HCT116 (cell line): ENCODE results near the gene HMCN1. TPM values are rescaled to one million over a fixed set of nuclear protein-coding genes. Genes with fewer than 3 reads are reported as not detected.

Experiments
- ATAC-seq: fragments of 200-7000 bp; cut with Tn5 transposase; 2 replicates; pipeline ENCODE4 v1.9.1; 2020; ENCODE audit warnings: mild to moderate bottlenecking, moderate library complexity
- BruUV-seq: library from RNA; stranded (reverse); fragments of 400-500 nt; replicated peaks from 2 replicates; lab custom pipeline; 2021; lab: Mats Ljungman, UMichigan
- CTCF ChIA-PET: fragments of 300-600 bp; sonication (Branson Sonifier 250); formaldehyde crosslinking; loops from one replicate; lab custom pipeline; 2021; ENCODE audit warnings: antibody characterized with exemption; lab: Charles Lee
- POLR2A ChIA-PET: fragments of 300-600, 350-600 bp; sonication (Branson Sonifier 250); formaldehyde crosslinking; loops from one replicate; lab custom pipeline; 2021; ENCODE audit warnings: antibody characterized with exemption; lab: Charles Lee
- RAD21 ChIA-PET, 2 experiments: fragments of 300-600 bp; sonication (Branson Sonifier 250); formaldehyde crosslinking; loops; one replicate each; lab custom pipeline; 2023; ENCODE audit warnings: low total read pairs in 2 of 2; ENCODE audit not compliant: uncharacterized antibody in 2 of 2, unreplicated experiment in 2 of 2, low non-redundant PET in 1 of 2; lab: Charles Lee
- DNase-seq: peaks from one replicate; pipeline ENCODE4 v3.0.0-alpha.2; 2010; ENCODE audit warnings: low read depth, low spot score
- H2AFZ ChIP-seq: fragments of 200-600 bp; shearing (Covaris generic), sonication (generic); 2 replicates; pipeline ENCODE4 v1.6.1; 2017; ENCODE audit warnings: low read depth, mixed run types, mixed read lengths, antibody characterized with exemption, low read length; ENCODE audit not compliant: poor library complexity, severe bottlenecking
- H3K27ac ChIP-seq: 2 replicates; pipeline ENCODE4 v1.5.1; 2012; ENCODE audit warnings: low read depth, low read length
- H3K27me3 ChIP-seq: fragments of 200-600 bp; sonication (generic); 2 replicates; pipeline ENCODE4 v1.6.1; 2016; ENCODE audit warnings: mixed run types, low read length, mixed read lengths; ENCODE audit not compliant: insufficient read depth
- H3K36me3 ChIP-seq, 2 experiments: fragments of 200-500 bp in 1 of 2; fragments of 200-600 bp in 1 of 2; sonication (Bioruptor generic) in 1 of 2; sonication (generic) in 1 of 2; 2 replicates each; pipeline versions ENCODE4 v1.5.1 to v1.6.1; 2014 to 2016; ENCODE audit warnings: low read length in 2 of 2, inconsistent platforms in 1 of 2, mixed read lengths in 1 of 2, mixed run types in 1 of 2; ENCODE audit not compliant: insufficient read depth in 2 of 2, control insufficient read depth in 1 of 2
- H3K4me1 ChIP-seq, 2 experiments: fragments of 200-600 bp in 1 of 2; sonication (generic) in 1 of 2; 2 replicates each; pipeline versions ENCODE4 v1.5.1 to v1.6.1; 2012 to 2017; ENCODE audit warnings: low read length in 2 of 2, inconsistent platforms in 1 of 2, mild to moderate bottlenecking in 1 of 2, mixed read lengths in 1 of 2, mixed run types in 1 of 2, moderate library complexity in 1 of 2; ENCODE audit not compliant: insufficient read depth in 2 of 2, control insufficient read depth in 1 of 2
- H3K4me2 ChIP-seq: fragments of 200-600 bp; sonication (generic); 2 replicates; pipeline ENCODE4 v1.6.1; 2017; ENCODE audit warnings: mixed run types, low read length, mixed read lengths
- H3K4me3 ChIP-seq, 2 experiments: fragments of 200-600 bp in 1 of 2; sonication (generic) in 1 of 2; replicated peaks in 1 of 2; 2 replicates each; pipeline ENCODE4 v1.5.1; 2011 to 2016; ENCODE audit warnings: low read length in 2 of 2, control low read depth in 1 of 2, low read depth in 1 of 2, mild to moderate bottlenecking in 1 of 2, mixed read lengths in 1 of 2, mixed run types in 1 of 2
- H3K79me2 ChIP-seq: fragments of 200-600 bp; sonication (generic); 2 replicates; pipeline ENCODE4 v1.6.1; 2017; ENCODE audit warnings: mild to moderate bottlenecking, mixed run types, low read length, moderate library complexity, mixed read lengths; ENCODE audit not compliant: insufficient read depth
- H3K9ac ChIP-seq: fragments of 200-600 bp; sonication (generic); 2 replicates; pipeline ENCODE4 v1.6.1; 2016; ENCODE audit warnings: low read length, mixed read lengths
- H3K9me2 ChIP-seq: fragments of 200-600 bp; sonication (generic), shearing (Covaris generic); 2 replicates; pipeline ENCODE4 v1.6.1; 2017; ENCODE audit warnings: mixed run types, mild to moderate bottlenecking, moderate library complexity; ENCODE audit not compliant: insufficient read depth
- H3K9me3 ChIP-seq, 2 experiments: fragments of 200-500 bp in 1 of 2; fragments of 200-600 bp in 1 of 2; sonication (Bioruptor generic) in 1 of 2; sonication (generic) in 1 of 2; 2 replicates each; pipeline ENCODE4 v1.6.1; 2014 to 2017; ENCODE audit warnings: low read length in 2 of 2, mixed read lengths in 2 of 2, inconsistent platforms in 1 of 2, low read depth in 1 of 2, mild to moderate bottlenecking in 1 of 2, mixed run types in 1 of 2, moderate library complexity in 1 of 2; ENCODE audit not compliant: control insufficient read depth in 1 of 2, insufficient read depth in 1 of 2
- H4K20me1 ChIP-seq: fragments of 200-600 bp; sonication (generic), shearing (Covaris generic); 2 replicates; pipeline ENCODE4 v1.6.1; 2017; ENCODE audit warnings: mixed run types, mild to moderate bottlenecking, moderate library complexity; ENCODE audit not compliant: insufficient read depth
- CEBPB ChIP-seq: IDR thresholded peaks from 2 replicates; pipeline ENCODE4 v1.6.1; 2012; ENCODE audit warnings: low read depth
- EGR1 ChIP-seq: IDR thresholded peaks from 2 replicates; pipeline ENCODE4 v1.6.1; 2012; ENCODE audit warnings: low read depth
- ELF1 ChIP-seq: IDR thresholded peaks from 2 replicates; pipeline ENCODE4 v1.6.1; 2012; ENCODE audit warnings: low read depth, borderline replicate concordance
- FOSL1 ChIP-seq: IDR thresholded peaks from 2 replicates; pipeline ENCODE4 v1.6.1; 2012; ENCODE audit warnings: low read depth
- JUND ChIP-seq: IDR thresholded peaks from 2 replicates; pipeline ENCODE4 v1.6.1; 2012
- POLR2A ChIP-seq: IDR thresholded peaks from 2 replicates; pipeline ENCODE4 v1.7.0; 2011; ENCODE audit warnings: borderline replicate concordance; ENCODE audit not compliant: insufficient read depth, insufficient read length; ENCODE audit errors: extremely low read depth
- POLR2AphosphoS5 ChIP-seq: IDR thresholded peaks from 2 replicates; pipeline ENCODE4 v1.6.1; 2011; ENCODE audit warnings: mild to moderate bottlenecking, low read depth, low read length, moderate library complexity
- SIN3A ChIP-seq: IDR thresholded peaks from 2 replicates; pipeline ENCODE4 v1.6.1; 2012; ENCODE audit warnings: low read depth
- SP1 ChIP-seq: IDR thresholded peaks from 2 replicates; pipeline ENCODE4 v1.6.1; 2012; ENCODE audit warnings: low read depth
- SRF ChIP-seq: IDR thresholded peaks from 2 replicates; pipeline ENCODE4 v1.6.1; 2012; ENCODE audit warnings: low read depth
- TCF7L2 ChIP-seq: IDR thresholded peaks from 2 replicates; pipeline ENCODE4 v1.7.0; 2011; ENCODE audit warnings: borderline replicate concordance, inconsistent platforms; ENCODE audit not compliant: insufficient read depth, insufficient read length; ENCODE audit errors: extremely low read depth
- YY1 ChIP-seq: IDR thresholded peaks from 2 replicates; pipeline ENCODE4 v1.6.1; 2011; ENCODE audit warnings: low read length, low read depth, moderate library complexity, mild to moderate bottlenecking; ENCODE audit not compliant: insufficient replicate concordance; ENCODE audit errors: extremely low read depth
- ZNF274 ChIP-seq: fragments of 200-500 bp; sonication (Bioruptor generic); IDR thresholded peaks from 2 replicates; pipeline ENCODE4 v1.6.1; 2014; ENCODE audit warnings: mild to moderate bottlenecking, low read depth, low read length, inconsistent platforms
- intact Hi-C: fragments of 100-400 bp; cut with micrococcal nuclease; formaldehyde crosslinking; loops from 2 replicates; pipeline ENCODE4 v1.10.0; 2022
- total RNA-seq: library from RNA; stranded (reverse); gene quantifications from one replicate; pipeline ENCODE4 v1.2.1, GENCODE V29; 2021; ENCODE audit not compliant: unreplicated experiment

The HMCN1 gene
- total RNA-seq, 1 experiment from 2014 or later = 0.59 TPM

- Histone ChIP-seq H3K9me3 (no peaks in the 10 kb centered on the region), H3K4me3 (no peak overlapping the region), H3K9ac (no peak overlapping the region), H3K4me1 (no peaks in the 10 kb centered on the region), H3K27me3 (no peaks in the 10 kb centered on the region), H3K36me3 (no peaks in the 10 kb centered on the region), H4K20me1 (no peaks in the 10 kb centered on the region), H3K4me2 (no peak overlapping the region), H3K27ac (no peak overlapping the region), H3K79me2 (no peaks in the 10 kb centered on the region), H2AFZ (no peak overlapping the region), H3K9me2 (no peaks in the 10 kb centered on the region)
- no peak for TF ChIP-seq ELF1
- no peak for TF ChIP-seq TCF7L2
- no peak for TF ChIP-seq ZNF274
- no peak for TF ChIP-seq CEBPB
- TF ChIP-seq SRF = no peak
- TF ChIP-seq POLR2AphosphoS5 = no peak
- TF ChIP-seq EGR1 = no peak
- no peak for TF ChIP-seq POLR2A
- DNase-seq = no peak
- RAD21 ChIA-PET = no interaction called here
- ATAC-seq = no peak
- POLR2A ChIA-PET = no interaction called here
- BruUV-seq = no TSS peak
- intact Hi-C loops = no loop called here
- CTCF ChIA-PET = no interaction called here
These were observed 319.8 kb downstream of the HMCN1 start for GRCh38 chr1:186054003-186054402.

- DNase-seq (no peak), ATAC-seq (no peak)
- ChIA-PET CTCF (no interaction called here), RAD21 (no interaction called here), POLR2A (no interaction called here)
- intact Hi-C loops = no loop called here
- TF ChIP-seq SIN3A (no peak), JUND (no peak), FOSL1 (no peak), YY1 (no peak), EGR1 (no peak), SP1 (no peak)
- no TSS peak for BruUV-seq
- H3K4me3 ChIP-seq = no peak overlapping the region
- no peak overlapping the region for H3K9ac ChIP-seq
- H2AFZ ChIP-seq = no peak overlapping the region
- no peak overlapping the region for H3K4me2 ChIP-seq
- no peaks in the 10 kb centered on the region for H3K4me1 ChIP-seq
- no peaks in the 10 kb centered on the region for H3K9me3 ChIP-seq
- no peaks in the 10 kb centered on the region for H4K20me1 ChIP-seq
- H3K9me2 ChIP-seq = no peaks in the 10 kb centered on the region
- no peaks in the 10 kb centered on the region for H3K27me3 ChIP-seq
- H3K36me3 ChIP-seq = no peaks in the 10 kb centered on the region
- H3K27ac ChIP-seq = no peak overlapping the region
- no peaks in the 10 kb centered on the region for H3K79me2 ChIP-seq
These were observed 320.7 kb downstream of the HMCN1 start for GRCh38 chr1:186054932-186055331.
